PFSK-1 (cell line): ENCODE results near the gene SSH2.

ENCODE experiments used
- POLR2AphosphoS5 ChIP-seq: IDR thresholded peaks from 2 replicates; pipeline ENCODE4 v1.6.1; 2012; ENCODE audit warnings: low read depth, mild to moderate bottlenecking, control low read depth, low read length, moderate library complexity
- REST ChIP-seq, 2 experiments: IDR thresholded peaks; 2 replicates each; pipeline versions ENCODE4 v1.6.1 to v1.8.0; 2011 to 2012; ENCODE audit warnings: low read depth in 2 of 2, low read length in 2 of 2, control low read depth in 1 of 2, inconsistent platforms in 1 of 2, mild to moderate bottlenecking in 1 of 2, moderate library complexity in 1 of 2; ENCODE audit not compliant: insufficient read depth in 1 of 2
- SIN3A ChIP-seq: IDR thresholded peaks from 2 replicates; pipeline ENCODE4 v1.6.1; 2012; ENCODE audit warnings: mild to moderate bottlenecking, low read length, moderate library complexity, borderline replicate concordance; ENCODE audit not compliant: insufficient read depth
- TAF1 ChIP-seq: IDR thresholded peaks from 2 replicates; pipeline ENCODE4 v1.6.1; 2012; ENCODE audit warnings: low read length, control low read depth, borderline replicate concordance; ENCODE audit not compliant: insufficient read depth

- no peak for TF ChIP-seq REST (IDR thresholded peaks at IDR 0.05; ENCODE audit: insufficient read depth in 1 of 2, low read depth in 2 of 2, low read length in 2 of 2)
- no peak for TF ChIP-seq TAF1
- TF ChIP-seq POLR2AphosphoS5 = no peak
- TF ChIP-seq SIN3A = no peak
These were observed 15.1 kb downstream of the SSH2 start for GRCh38 chr17:29914819-29915537.
